HG03175 (cell line): ENCODE measurements around the gene ASB10.

Experiments used
- ATAC-seq: cut with Tn5 transposase; IDR thresholded peaks from one replicate; pipeline ENCODE4 v1.9.1; 2021; ENCODE audit warnings: mild to moderate bottlenecking, moderate library complexity; ENCODE audit not compliant: unreplicated experiment

Gene ASB10

GRCh38 chr7:151186640-151187408, at the start of gene ASB10:
ASB10 (minus strand) TSS chr7:151187250; CDS start chr7:151187130, 120 bp downstream.
- no peak for ATAC-seq

- no peak for ATAC-seq
Measured at GRCh38 chr7:151236406-151236805, 49.4 kb upstream of the ASB10 start.

DNA sequence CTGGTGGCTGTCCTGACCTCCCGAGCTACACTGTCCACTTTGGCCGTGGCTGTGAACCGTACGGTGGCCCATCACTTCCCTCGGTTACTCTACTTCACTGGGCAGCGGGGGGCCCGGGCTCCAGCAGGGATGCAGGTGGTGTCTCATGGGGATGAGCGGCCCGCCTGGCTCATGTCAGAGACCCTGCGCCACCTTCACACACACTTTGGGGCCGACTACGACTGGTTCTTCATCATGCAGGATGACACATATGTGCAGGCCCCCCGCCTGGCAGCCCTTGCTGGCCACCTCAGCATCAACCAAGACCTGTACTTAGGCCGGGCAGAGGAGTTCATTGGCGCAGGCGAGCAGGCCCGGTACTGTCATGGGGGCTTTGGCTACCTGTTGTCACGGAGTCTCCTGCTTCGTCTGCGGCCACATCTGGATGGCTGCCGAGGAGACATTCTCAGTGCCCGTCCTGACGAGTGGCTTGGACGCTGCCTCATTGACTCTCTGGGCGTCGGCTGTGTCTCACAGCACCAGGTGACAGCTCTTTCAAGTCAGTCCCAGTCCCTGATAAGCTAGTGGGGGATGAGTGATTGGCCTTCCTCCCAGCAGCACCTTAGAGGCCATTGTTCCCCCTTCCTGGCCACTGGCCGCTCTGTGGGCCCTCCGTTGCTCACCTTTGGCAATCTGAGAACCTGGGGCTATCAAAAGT, 48.2 kb upstream of the ASB10 start:
- no peak for ATAC-seq

DNA sequence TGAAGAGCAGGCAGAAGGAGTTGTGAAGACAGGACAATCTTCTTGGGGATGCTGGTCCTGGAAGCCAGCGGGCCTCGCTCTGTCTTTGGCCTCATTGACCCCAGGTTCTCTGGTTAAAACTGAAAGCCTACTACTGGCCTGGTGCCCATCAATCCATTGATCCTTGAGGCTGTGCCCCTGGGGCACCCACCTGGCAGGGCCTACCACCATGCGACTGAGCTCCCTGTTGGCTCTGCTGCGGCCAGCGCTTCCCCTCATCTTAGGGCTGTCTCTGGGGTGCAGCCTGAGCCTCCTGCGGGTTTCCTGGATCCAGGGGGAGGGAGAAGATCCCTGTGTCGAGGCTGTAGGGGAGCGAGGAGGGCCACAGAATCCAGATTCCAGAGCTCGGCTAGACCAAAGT, 46.8 kb upstream of the ASB10 start:
- ATAC-seq = no peak

- ATAC-seq = peak; percentile 33
Measured at GRCh38 chr7:151232917-151233701, 46.1 kb upstream of the ASB10 start.

DNA sequence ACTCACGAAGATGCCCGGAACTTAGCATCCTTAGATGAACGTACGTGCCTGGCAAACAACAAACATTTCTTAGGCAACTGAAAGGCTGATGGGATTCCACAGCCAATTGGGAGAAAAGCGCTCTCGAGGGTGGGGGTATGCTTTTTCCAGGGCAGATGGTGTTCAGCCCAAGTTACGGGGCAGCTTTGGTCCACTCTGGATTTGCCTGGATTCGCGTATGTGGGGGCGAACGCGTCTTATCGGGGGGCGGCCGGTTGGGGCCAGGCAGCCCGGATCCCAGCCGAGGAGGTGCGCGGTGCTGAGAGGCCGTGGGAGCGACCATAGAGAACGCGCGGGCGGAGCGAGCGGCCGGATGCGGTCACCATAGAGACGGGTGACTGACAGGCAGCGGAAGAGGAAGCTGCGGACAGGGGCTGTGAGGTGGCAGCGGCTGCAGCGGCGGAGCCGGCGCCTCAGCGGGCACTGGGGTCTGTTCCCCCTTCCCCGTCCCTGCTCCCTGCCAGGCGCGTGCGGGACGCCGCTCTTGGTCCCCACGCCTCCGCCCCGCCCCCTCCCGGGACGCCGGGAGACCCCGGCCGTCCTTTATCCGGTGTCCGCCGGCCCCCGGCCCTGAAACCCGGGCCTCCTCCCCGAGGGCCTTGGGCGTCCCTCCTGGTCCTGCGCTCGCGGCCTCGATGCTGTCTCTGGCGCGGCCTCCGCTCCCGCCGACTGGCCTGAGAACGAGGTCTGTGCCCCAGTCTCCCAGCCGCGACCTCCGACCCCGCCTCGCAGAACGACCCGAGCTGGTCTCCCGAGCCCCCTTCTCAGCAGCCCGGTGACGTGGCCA, 45.3 kb upstream of the ASB10 start, which contains the start of gene CHPF2:
Gene CHPF2 (plus strand): TSS at position 393 of the 826 bp plus-strand sequence. CDS start 1,529 bp downstream, outside the sequence.
- ATAC-seq = peak; percentile 97

- ATAC-seq = no peak
Measured at GRCh38 chr7:151231080-151231479, 44.0 kb upstream of the ASB10 start.

- no peak for ATAC-seq
Measured at GRCh38 chr7:151229249-151229648, 42.2 kb upstream of the ASB10 start.

- no peak for ATAC-seq
Measured at GRCh38 chr7:151228024-151228866, 41.2 kb upstream of the ASB10 start.

GRCh38 chr7:151226875-151227782, 40.1 kb upstream of the ASB10 start, which contains the start of gene ABCF2:
ABCF2 (minus strand) TSS chr7:151227205; CDS start chr7:151226458, 747 bp downstream.
- ATAC-seq = peak; percentile 100

DNA sequence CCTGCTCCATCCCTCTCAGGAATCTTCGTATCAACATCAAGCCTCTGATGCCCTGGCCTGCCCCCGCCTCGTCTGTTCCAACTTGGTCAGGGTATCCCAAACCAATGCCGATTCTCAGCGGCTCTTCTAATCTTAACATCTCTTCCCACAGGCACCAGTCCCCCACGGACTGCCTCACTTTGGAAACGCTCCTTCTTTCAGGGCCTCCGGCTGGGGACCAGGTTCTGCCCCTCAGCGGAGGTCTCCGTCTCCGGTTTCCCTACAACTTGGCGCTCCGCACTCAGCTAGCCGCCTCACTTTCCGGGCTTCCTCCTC, 39.5 kb upstream of the ASB10 start:
- ATAC-seq = peak; percentile 8

- no peak for ATAC-seq
Measured at GRCh38 chr7:151225948-151226510, 39.0 kb upstream of the ASB10 start.

DNA sequence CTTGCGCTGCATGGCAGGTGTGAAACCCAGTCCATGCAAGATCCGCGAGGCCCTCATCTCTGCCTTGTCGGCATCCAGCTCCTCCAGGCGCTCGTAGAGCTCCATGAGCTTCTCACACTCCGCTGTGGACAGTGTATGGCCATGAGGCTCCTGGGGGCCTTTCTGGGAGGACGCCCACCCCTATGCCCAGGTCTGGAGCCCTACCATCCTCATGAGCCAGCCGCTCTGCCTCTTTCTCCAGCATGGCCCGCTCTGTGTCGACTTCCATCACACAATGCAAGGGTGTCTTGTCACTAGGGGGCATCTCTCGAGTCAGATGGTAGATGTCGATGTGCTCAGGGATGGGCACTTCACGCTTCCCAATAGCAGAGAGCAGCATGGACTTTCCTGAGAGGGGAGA, 36.7 kb upstream of the ASB10 start:
- no peak for ATAC-seq

- ATAC-seq = no peak
Measured at GRCh38 chr7:151218170-151218569, 31.1 kb upstream of the ASB10 start.

- no peak for ATAC-seq
Measured at GRCh38 chr7:151215396-151215795, 28.3 kb upstream of the ASB10 start.

DNA sequence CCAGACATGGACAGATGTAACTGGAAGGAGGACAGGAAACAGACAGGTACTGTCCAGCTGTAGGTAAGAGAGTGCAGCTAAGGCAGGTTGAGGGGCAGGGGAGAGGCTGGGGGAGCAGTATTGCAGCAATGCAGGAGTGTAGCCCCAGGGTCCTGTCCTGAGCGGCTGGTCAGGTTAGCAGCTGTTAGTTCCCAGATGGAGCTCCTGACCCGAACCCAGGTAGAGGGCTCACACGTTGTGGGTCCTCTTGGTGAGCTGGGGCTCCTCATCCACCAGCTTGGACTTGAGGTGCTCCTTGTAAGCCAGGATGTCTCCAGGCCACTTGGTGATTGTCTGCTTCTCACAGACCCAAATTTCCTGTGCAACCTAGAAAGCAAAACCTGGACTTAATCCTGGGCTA, 26.8 kb upstream of the ASB10 start:
- no peak for ATAC-seq

DNA sequence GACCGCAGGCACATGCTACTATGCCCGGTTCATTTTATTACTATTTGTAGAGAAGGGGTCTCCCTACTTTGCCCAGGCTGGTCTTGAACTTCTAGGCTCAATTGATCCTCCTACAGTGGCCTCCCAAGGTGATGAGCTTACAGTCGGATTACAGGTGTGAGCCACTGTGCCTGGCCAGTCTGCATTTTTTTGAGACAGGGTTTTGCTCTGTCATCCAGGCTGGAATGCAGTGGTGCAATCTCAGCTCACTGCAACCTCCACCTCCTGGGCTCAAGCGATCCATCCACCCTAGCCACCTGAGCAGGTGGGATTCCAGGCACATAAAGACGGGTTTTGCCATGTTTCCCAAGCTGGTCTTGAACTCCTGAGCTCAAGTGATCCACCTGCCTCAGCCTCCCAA, 25.6 kb upstream of the ASB10 start:
- ATAC-seq = no peak

- no peak for ATAC-seq
Measured at GRCh38 chr7:151211155-151211772, 24.2 kb upstream of the ASB10 start.
